Right lobe of liver (tissue), 4 donors: ENCODE measurements around the gene SPRED2.

Experiments
- POLR2A ChIP-seq: fragments of 450-650 bp; IDR thresholded peaks from one replicate; pipeline ENCODE4 v1.6.1; 2017; ENCODE audit warnings: antibody characterized with exemption, mild to moderate bottlenecking
- TF ChIP-seq, protein P1 (sequence below), 4 donors: fragments of 200-600 bp in 3 of 4; fragments of 450-650 bp in 1 of 4; IDR thresholded peaks; one replicate each; pipeline versions ENCODE4 v1.5.1 to v1.8.0; 2016 to 2022; ENCODE audit warnings: antibody characterized with exemption in 4 of 4, mild to moderate bottlenecking in 2 of 4
- donor health status: DM: no; HTN: no; CAD: no.
- donor health status: DM: no; HTN: no; CAD: no.
- donor health status: DM: no; HTN: yes; CAD: no.

DNA sequence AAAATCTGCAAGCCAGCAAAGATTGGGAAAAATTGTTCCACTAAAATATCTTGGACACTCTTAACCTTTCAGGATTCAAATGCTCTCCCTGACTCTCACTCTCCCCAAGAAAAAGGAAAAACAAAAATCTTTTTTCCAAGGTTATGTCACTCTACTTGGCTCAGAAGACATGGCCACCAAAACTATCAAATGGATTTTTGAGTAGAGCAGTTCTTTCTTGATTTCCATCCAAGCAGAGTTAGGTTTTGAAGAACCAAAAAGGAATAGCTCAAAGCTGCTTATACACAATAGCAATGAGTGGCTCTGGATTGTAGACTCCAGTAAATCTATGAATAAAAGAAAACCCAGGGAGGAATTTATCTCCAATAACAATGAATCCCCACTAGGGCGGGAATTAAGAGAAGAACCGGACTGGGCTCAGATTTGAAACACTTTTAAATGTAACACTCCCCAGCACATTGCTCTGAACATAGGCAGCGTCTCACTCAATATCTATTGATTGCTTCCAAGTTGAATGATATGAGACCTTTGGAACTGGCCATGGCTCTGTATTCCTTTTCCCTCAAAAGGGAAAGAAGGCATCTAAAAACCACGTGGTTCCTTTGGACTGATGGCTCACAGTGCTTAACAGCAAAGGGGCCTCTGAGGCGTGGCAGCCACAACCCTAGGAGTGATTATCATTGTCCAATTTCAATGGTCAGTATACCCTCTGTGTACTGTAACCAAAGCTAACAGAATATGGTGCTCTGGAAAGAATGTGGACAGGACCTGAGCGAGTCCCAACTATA lies 68.3 kb downstream of the SPRED2 start:
- no peak for TF ChIP-seq POLR2A
- TF ChIP-seq, protein P1, sequence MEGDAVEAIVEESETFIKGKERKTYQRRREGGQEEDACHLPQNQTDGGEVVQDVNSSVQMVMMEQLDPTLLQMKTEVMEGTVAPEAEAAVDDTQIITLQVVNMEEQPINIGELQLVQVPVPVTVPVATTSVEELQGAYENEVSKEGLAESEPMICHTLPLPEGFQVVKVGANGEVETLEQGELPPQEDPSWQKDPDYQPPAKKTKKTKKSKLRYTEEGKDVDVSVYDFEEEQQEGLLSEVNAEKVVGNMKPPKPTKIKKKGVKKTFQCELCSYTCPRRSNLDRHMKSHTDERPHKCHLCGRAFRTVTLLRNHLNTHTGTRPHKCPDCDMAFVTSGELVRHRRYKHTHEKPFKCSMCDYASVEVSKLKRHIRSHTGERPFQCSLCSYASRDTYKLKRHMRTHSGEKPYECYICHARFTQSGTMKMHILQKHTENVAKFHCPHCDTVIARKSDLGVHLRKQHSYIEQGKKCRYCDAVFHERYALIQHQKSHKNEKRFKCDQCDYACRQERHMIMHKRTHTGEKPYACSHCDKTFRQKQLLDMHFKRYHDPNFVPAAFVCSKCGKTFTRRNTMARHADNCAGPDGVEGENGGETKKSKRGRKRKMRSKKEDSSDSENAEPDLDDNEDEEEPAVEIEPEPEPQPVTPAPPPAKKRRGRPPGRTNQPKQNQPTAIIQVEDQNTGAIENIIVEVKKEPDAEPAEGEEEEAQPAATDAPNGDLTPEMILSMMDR (IDR thresholded peaks at IDR 0.05): no peak
